Ishikawa (cell line): ENCODE measurements around the gene SMAD3.

Source experiments
- CEBPB ChIP-seq: IDR thresholded peaks from 2 replicates; pipeline ENCODE4 v1.6.1; 2012
- CREB1 ChIP-seq: IDR thresholded peaks from 2 replicates; pipeline ENCODE4 v1.6.1; 2012; ENCODE audit warnings: low read depth
- EGR1 ChIP-seq: IDR thresholded peaks from 2 replicates; pipeline ENCODE4 v1.6.1; 2012
- EP300 ChIP-seq: IDR thresholded peaks from 2 replicates; pipeline ENCODE4 v1.6.1; 2012; ENCODE audit warnings: borderline replicate concordance
- MAX ChIP-seq: IDR thresholded peaks from 2 replicates; pipeline ENCODE4 v1.6.1; 2012
- NFIC ChIP-seq: IDR thresholded peaks from 2 replicates; pipeline ENCODE4 v1.6.1; 2012
- REST ChIP-seq: IDR thresholded peaks from 2 replicates; pipeline ENCODE4 v1.6.1; 2012; ENCODE audit warnings: low read depth, mild to moderate bottlenecking
- TAF1 ChIP-seq: IDR thresholded peaks from 2 replicates; pipeline ENCODE4 v1.6.1; 2012; ENCODE audit warnings: low read depth, mild to moderate bottlenecking
- TCF12 ChIP-seq: IDR thresholded peaks from 2 replicates; pipeline ENCODE4 v1.6.1; 2012; ENCODE audit warnings: low read depth
- TEAD4 ChIP-seq: IDR thresholded peaks from 2 replicates; pipeline ENCODE4 v1.6.1; 2012
- USF1 ChIP-seq: IDR thresholded peaks from 2 replicates; pipeline ENCODE4 v1.6.1; 2012
- YY1 ChIP-seq: IDR thresholded peaks from 2 replicates; pipeline ENCODE4 v1.6.1; 2012; ENCODE audit warnings: low read depth

GRCh38 chr15:67066959-67067853 is 1.8 kb downstream of the SMAD3 start:
- TF ChIP-seq EP300: no peak
- no peak for TF ChIP-seq TAF1
- no peak for TF ChIP-seq YY1
- TF ChIP-seq CEBPB: no peak
- TF ChIP-seq REST: no peak
- no peak for TF ChIP-seq NFIC
- no peak; the same call in 1 of the 2 replicates for TF ChIP-seq MAX
- no peak for TF ChIP-seq EGR1
- TF ChIP-seq TEAD4: no peak
- TF ChIP-seq TCF12: no peak
- TF ChIP-seq CREB1: no peak
- TF ChIP-seq USF1: no peak
